GM10266 (cell line): ENCODE measurements around the gene RIN2.

ENCODE experiments used
- DNase-seq: peaks from one replicate; pipeline ENCODE4 v3.0.0; 2012; ENCODE audit errors: extremely low spot score
- CTCF ChIP-seq: IDR thresholded peaks from 2 replicates; pipeline ENCODE4 v1.5.1; 2012; ENCODE audit warnings: mild to moderate bottlenecking, low read depth; ENCODE audit not compliant: control insufficient read depth, insufficient read depth; ENCODE audit errors: missing control alignments

RIN2 gene

GRCh38 chr20:19773471-19773870, 15.4 kb downstream of the RIN2 start:
- no peak for TF ChIP-seq CTCF
- no peak for DNase-seq

GRCh38 chr20:19774135-19774933, 16.3 kb downstream of the RIN2 start:
- TF ChIP-seq CTCF, result no peak
- no peak for DNase-seq

GRCh38 chr20:19775353-19776253, 17.5 kb downstream of the RIN2 start:
- no peak for DNase-seq

GRCh38 chr20:19777315-19777714, 19.3 kb downstream of the RIN2 start:
- TF ChIP-seq CTCF, result no peak
- DNase-seq, result no peak

More at GRCh38 chr20:19775353-19776253, 17.5 kb downstream of the RIN2 start:
- TF ChIP-seq CTCF, result no peak

- no peak for TF ChIP-seq CTCF
- DNase-seq, result no peak
Observed at GRCh38 chr20:19777981-19778380, 19.9 kb downstream of the RIN2 start.

GRCh38 chr20:19778404-19778803, 20.3 kb downstream of the RIN2 start:
- DNase-seq, result no peak
- no peak for TF ChIP-seq CTCF

GRCh38 chr20:19779634-19780033, 21.6 kb downstream of the RIN2 start:
- peak; percentile 12 for DNase-seq
- no peak for TF ChIP-seq CTCF
